Measurements from ENCODE around the gene EIF1AD.
"Not testable (repeated sequence)": the region's sequence is repeated elsewhere in the genome, so short reads cannot be mapped to it uniquely, and the experiment has no call there.

The EIF1AD gene

DNA sequence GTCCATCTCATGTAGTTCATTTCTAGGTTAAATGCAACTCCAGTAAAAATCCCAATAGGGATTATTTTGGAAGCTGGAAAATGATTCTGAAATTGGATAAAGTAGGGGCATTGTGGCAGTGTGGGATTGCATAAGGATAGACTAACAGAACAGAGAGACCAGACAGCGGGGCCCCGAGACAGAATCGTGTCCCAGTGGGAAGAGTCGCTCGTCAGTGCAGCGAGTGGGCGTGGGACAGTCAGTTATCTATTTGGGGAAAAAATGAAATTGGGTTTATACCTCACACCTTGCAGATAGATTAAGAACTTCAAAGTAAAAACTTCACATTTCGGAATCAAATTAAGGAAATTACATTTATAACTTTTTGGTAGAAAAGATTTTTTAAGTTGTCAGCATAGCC lies 29.8 kb downstream of the EIF1AD start:
- no peak for DNase-seq (ENCODE audit: low read depth in 4 of 4, low spot score in 1 of 4)

DNA sequence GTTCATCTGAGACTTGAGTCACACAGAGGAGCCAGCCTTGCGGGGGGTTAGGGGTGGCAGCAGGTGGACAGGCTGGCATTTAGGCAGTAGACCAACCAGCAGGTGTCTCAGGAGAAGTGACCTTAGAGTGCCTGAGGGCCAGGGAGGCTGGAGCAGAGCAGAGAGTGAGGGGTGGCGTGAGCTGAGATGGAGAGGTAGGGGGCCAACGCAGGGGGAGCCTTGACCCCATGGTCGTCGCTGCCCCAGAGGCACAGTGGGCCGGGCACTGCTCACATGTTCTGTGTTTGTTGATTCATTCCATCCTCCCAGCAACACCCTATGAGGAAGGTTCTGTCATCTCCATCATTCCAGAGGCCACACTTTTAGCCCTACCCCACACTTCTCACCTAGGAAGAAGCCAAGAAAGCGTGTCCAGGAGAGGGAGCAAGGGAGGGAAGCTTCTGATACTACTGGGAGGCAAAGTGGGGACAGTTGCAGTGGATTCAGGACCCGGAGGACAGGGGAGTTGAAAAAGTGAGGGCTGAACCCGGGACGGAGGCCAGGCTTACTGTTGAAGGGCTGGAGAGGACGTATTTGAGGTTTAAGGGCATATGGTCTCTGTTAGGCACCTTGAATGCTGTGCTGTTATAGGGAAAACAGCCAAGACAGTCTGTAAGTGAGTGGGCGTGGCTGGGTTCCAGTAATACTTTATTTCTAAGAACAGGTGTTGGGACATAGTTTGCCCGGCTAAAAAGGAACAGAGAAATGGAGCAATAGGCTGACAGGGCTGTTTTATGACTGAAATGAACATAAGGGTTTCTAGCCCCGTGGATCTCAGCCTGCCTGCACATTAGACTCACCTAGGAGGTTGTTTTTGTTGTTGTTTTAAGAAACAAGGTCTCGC lies 33.1 kb downstream of the EIF1AD start:
- no peak for DNase-seq (ENCODE audit: low read depth in 4 of 4, low spot score in 1 of 4)

DNA sequence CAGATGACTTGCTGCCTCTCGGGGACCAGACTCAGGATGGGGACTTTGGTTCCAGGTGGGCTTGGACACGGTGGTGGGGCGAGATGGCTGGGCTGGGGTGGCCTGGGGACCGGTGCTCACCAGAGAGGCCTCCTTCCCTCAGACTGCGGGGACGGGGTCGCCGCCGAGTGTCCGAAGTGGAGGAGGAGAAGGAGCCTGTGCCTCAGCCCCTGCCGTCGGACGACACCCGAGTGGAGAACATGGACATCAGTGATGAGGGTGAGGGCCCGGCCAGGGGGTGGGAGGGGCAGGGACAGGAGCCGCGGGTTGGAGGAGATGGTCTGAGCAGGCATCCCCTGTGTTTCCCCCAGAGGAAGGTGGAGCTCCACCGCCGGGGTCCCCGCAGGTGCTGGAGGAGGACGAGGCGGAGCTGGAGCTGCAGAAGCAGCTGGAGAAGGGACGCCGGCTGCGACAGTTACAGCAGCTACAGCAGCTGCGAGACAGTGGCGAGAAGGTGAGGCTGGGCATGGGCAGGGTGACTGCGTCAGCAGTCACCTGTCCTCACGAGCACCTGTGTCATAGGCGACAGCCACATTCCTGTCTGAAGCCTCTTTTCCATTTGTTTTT lies 34.5 kb downstream of the EIF1AD start:
- no peak for DNase-seq (ENCODE audit: low read depth in 4 of 4, low spot score in 1 of 4)

DNA sequence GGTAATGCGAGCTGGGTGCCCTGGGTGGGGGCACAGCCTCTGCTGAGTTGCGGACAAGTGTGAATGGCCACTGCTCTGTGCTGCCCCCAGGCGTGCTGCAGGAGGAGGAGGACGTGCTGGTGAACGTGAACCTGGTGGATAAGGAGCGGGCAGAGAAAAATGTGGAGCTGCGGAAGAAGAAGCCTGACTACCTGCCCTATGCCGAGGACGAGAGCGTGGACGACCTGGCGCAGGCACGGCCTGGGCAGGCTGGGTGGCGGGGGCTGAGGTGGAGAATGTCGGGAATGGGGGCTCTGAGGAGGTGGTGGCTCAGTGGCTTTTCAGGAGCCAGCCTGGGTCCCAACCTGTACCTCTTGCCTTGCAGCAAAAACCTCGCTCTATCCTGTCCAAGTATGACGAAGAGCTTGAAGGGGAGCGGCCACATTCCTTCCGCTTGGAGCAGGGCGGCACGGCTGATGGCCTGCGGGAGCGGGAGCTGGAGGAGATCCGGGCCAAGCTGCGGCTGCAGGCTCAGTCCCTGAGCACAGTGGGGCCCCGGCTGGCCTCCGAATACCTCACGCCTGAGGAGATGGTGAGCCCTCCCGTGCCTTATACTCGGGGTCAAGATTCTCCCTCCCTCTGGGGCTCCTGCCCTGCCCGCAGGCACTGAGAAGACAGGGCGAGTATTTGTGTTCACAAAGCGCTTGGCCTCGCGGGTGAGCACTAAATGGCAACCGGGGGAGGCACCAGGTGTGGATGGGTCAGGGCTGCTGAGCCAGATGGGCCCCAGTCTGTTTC lies 35.8 kb downstream of the EIF1AD start:
- DNase-seq (ENCODE audit: low read depth in 4 of 4, low spot score in 1 of 4): no peak

DNA sequence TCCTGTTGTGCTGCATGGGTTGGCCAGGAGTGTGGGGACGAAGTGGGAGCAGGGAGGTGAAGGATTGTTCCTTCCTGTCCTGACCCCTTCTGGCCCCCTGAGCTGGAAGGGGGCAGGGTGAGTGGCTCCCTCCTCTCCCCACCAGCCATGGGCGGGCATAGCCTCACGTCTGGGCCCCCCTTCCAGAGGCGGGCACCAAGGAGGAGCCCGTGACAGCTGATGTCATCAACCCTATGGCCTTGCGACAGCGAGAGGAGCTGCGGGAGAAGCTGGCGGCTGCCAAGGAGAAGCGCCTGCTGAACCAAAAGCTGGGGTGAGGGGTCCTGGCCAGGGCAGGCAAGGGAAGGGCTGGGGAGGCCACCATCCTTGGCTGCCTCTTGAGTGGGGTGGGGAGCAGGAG lies 37.1 kb downstream of the EIF1AD start:
- no peak for DNase-seq (ENCODE audit: low read depth in 4 of 4, low spot score in 1 of 4)

DNA sequence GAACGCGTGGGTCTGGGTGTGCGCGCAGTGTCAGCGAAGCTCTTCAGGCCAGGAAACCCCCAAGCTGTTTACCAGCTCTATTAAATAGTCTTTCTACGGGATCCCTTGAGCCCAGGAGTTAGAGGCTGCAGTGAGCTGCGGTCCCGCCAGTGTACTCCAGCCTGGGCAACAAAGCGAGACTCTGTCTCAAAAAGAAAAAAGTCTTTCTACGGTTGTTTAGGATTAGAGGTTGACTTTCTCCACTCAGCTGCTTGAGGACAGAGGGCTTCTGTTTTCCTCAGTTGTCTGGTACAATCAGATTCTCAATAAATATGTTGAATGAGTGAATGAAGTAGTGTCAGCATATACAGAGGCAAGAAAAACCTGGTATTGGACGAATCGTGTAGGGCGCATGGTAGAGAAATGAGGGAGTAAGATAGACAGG lies 39.8 kb downstream of the EIF1AD start:
- no peak for DNase-seq (ENCODE audit: low read depth in 4 of 4, low spot score in 1 of 4)

DNA sequence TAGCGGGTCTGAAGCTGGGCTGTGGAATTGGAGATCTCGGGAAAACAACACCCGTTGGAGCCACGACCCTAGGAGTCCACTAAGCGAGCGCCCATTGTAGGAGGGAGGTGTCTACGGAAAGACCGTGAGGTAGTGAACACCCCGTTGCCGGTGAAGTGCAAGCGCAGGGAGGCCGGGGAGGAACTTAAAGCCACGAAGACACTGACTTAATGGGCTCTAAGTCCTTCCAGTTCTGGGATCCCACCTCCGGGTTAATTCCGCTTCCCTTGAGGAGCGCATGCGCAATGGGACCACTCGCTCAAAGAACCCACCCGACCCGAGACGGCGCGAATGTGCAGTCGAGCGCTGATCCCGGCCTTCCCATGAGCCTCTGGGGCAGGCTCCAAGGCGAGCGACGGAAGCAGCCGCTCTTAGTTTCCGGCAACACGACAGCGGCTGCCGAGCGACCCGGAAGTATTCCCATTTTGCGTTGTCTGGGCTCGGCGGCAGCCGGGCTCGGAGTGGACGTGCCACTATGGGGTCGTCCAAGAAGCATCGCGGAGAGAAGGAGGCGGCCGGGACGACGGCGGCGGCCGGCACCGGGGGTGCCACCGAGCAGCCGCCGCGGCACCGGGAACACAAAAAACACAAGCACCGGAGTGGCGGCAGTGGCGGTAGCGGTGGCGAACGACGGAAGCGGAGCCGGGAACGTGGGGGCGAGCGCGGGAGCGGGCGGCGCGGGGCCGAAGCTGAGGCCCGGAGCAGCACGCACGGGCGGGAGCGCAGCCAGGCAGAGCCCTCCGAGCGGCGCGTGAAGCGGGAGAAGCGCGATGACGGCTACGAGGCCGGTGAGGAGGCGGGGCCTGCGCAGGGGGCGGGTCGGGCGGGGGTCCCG lies 40.5 kb downstream of the EIF1AD start, which contains the start of gene SART1:
Gene SART1, plus strand, starts transcription at position 468 of the 874 bp plus-strand sequence. Its CDS starts 47 bp downstream, at position 515.
- peak; percentile 84 to 95 (median 90) for DNase-seq (ENCODE audit: low read depth in 4 of 4, low spot score in 1 of 4)

DNA sequence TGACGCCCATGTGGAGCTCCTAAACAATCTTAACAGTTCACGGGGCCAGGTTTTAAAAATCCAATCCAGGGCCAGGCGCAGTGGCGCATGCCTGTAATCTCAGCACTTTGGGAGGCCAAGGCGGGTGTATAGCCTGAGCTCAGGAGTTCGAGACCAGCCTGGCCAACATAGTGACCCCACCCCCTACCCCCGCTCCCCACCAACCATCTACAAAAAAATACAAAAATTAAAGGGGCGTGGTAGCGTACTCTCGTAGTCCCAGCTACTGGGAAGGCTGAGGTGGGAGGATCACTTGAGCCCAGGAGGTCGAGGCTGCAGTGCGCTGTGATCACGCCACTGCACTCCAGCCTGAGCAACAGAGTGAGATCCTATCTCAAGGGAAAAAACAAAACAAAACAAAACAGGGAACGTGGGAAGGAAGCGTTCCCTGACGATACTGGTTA lies 41.1 kb downstream of the EIF1AD start:
- no peak for DNase-seq (ENCODE audit: low read depth in 4 of 4, low spot score in 1 of 4)

DNA sequence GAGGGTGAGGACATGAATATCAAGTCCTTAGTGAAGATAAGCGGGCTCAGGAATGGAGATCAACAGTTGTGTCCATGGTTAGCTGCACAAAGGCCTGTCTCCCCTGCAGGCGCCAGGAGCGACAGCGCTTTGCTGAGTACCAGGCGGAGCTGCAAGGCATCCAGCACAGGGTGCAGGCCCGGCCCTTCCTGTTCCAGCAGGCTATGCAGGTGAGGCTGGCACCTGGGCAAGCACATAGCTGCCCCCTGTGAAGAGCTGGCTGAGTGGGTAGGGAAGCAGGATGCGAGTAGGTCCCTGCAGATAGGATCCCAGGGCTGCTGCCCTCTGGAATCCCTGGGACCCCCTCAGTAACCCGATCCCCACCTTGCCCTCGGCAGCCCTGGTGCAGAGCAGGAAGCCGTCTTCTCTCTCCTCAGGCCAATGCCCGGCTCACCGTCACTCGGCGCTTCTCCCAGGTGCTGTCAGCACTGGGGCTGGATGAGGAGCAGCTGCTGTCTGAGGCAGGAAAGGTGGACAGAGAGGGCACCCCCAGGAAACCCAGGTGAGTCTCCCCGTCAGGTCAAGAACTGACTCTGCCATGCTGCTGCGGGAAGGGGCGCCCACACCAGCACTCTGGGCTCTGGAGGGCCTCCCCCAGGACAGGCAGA lies 43.1 kb downstream of the EIF1AD start:
- no peak for DNase-seq (ENCODE audit: low read depth in 4 of 4, low spot score in 1 of 4)

DNA sequence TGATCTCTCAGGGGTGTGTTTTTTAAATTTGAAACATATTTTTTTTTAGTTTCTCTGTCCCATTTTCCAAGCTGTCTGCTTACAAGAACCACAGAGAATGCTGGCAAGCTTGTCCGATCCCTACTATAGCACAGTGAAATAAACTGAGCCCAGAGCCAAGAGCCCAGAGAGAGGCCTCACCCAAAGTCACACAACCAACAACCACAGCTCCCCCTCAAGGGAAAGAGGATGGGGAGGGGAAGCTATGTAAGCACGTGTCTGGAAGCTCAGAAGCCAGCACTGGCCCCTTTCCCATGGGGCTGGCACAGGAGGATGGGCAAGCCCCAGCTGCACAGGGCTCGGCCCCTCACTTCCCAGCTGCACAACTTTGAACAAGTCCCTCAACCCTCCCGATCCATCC lies 43.7 kb downstream of the EIF1AD start:
- no peak for DNase-seq (ENCODE audit: low read depth in 4 of 4, low spot score in 1 of 4)

DNA sequence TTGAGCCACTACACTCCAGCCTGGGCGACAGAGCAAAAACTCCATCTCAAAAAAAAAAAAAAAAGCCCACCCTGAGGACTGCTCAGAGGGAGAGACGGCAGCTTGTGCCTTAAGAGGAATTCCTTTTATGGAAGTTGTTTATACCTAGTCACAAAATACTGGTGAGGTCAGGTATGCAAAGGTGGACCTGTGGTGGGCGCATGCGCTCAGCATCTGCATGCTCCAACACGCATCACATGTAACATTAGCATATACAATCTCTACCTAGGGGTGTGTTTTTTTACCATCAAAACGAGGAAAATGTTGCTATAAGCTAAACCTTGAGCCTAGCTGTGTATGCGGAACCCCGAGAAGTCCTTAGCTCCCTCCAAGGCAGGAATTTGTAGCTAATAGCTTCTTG lies 47.2 kb downstream of the EIF1AD start:
- DNase-seq (ENCODE audit: low read depth in 4 of 4, low spot score in 1 of 4): no peak

DNA sequence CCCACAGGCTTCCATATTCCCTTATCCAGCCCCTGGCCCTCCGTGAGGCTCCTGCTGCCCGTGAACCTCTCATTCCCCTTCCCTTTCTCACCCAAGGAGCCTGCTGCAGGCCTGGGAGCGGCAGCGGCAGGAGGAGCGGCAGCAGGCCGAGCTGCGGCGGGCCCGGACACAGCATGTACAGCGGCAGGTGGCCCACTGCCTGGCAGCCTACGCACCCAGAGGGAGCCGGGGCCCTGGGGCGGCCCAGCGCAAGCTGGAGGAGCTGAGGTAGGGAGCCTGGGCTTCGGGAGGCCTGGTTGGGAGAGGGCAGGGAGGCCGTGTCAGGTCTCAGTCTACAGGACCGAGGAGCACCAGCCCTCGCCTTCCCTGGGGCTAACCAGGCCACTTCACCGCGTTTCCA lies 48.5 kb downstream of the EIF1AD start:
- no peak for DNase-seq (ENCODE audit: low read depth in 4 of 4, low spot score in 1 of 4)

DNA sequence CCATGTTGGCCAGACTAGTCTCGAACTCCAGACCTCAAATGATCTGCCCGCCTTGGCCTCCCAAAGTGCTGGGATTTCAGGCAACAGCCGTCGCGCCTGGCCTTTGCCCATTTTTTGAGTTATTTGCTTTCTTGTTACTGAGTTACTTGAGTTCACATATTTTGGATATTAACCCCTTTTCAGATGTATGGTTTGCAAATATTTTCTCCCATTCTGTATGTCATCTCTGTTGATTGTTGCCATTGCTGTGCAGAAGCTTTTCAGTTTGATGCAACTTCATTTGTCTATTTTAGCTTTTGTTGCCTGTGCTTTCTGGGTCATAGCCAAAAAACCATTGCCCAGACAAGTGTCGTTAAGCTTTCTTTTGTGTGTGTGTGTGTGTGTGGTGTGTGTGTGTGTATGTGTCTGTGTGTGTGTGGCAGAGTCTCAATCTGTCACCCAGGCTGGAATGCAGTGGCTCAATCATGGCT lies 49.9 kb downstream of the EIF1AD start:
- no peak for DNase-seq (ENCODE audit: low read depth in 4 of 4, low spot score in 1 of 4)

DNA sequence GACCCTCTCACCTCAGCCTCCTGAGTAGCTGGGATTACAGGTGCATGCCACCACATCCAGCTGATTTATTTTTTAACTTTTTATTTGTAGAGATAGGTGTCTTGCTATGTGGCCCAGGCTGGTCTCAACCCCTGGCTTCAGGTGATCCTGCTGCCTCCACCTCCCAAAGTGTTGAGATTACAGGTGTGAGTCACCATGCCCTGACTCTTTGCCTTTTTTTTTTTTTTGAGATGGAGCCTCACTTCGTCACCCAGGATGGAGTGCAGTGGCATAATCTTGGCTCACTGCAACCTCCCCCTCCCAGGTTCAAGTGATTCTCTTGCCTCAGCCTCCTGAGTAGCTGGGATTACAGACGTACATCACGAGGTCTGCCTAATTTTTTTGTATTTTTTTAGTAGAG lies 50.3 kb downstream of the EIF1AD start:
- DNase-seq (ENCODE audit: low read depth in 4 of 4, low spot score in 1 of 4): not testable (repeated sequence)

DNA sequence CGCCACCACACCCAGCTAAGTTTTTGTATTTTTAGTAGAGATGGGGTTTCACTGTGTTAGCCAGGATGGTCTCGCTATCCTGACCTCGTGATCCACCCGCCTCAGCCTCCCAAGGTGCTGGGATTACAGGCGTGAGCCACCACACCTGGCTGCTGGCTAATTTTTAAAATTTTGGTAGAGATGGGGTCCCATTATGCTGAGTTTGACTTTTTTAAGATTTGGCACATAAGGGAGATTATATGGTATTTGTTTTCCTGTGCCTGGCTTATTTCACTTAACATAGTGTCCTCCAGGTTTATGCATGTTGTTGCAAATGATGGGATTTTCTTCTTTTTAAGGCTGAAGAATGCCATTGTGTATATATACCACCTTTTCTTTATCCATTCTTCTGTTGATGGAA lies 51.2 kb downstream of the EIF1AD start:
- DNase-seq (ENCODE audit: low read depth in 4 of 4, low spot score in 1 of 4): not testable (repeated sequence)

DNA sequence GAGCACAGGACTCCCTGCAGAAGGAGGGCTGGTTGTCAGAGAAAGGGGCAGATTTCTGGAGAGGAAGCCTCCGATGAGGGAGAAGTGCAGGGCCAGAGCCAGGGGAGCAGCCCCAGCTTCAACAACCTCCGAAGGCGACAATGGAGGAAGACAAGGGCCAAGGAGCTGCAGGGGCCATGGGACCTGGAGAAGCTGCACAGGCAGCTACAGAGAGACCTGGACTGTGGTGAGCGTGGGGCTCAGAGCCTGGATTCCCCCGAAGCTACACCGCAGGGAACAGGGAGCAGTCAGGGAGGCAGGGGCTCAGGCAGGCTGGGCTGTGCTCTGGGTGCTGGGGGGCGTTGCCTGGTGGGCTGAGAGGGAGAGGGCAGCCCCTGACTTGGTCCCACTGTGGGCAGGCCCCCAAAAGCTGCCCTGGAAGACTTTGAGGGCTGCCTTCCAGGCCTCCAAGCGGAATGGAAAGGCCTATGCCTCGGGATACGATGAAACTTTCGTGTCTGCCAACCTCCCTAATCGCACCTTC lies 54.3 kb downstream of the EIF1AD start:
- no peak for DNase-seq (ENCODE audit: low read depth in 4 of 4, low spot score in 1 of 4)

DNA sequence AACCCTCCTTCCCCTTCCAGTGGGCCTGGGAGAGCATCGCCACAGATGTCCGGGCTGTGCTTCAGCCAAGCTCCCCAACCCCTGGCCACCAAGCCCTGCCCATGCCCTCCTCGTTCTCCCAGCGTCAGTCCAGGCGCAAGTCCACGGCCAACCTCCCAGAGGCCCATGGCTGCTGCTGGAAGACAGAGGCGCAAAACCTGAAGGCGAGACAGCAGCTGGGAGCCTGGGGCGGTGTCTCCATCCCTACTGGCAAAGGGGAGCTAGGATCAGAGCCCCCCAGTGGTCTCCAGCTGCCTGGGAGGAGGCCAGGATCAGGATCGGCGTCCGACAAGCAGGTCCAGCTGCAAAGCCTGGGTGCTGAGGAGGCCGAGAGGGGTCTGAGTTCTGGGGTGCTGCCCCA lies 54.8 kb downstream of the EIF1AD start:
- DNase-seq (ENCODE audit: low read depth in 4 of 4, low spot score in 1 of 4): no peak

DNA sequence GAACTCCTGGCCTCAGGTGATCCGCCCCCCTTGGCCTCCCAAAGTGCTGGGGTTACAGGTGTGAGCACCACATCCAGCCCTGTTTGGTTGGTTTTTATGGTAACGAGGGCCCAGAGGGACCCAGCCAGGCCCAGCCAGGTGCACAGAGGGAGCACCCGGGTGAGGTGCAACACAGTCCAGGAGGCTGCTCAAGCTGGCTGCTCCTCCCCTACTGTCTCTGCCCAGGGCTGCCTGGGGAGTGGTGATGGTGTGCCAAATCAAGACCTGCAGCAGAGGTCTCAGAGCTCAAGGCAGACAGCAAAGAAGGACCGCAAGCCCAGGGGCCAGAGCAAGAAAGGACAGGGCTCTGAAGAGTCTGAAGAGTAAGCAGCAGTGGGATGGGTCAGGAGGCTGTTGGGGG lies 55.3 kb downstream of the EIF1AD start:
- no peak for DNase-seq (ENCODE audit: low read depth in 4 of 4, low spot score in 1 of 4)
